ENCODE measurements around the gene DHCR24.

DNA sequence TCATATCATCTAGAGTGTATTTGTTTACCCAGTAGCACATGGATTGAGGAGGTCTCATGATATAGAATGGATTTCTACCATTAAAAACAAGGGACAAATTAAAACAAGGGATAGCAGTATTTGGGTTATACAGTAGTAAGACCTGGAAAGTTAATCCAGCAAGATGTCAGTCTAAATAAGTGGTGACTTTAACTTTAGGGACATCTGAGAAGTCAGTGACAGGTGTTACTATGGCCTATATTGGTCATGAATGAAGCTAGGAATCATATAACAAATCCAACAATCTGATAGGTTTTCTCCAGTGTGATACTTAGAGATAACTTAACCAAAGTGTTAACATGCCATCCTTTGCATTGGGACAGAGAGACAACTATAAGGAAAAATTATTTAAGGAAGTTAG lies 42.7 kb upstream of the DHCR24 start:
- TF ChIP-seq CTCF (IDR thresholded peaks at IDR 0.05) = no peak
- no peak for TF ChIP-seq POLR2A (IDR thresholded peaks at IDR 0.05)
